GM13977 (cell line): Measurements from ENCODE around the gene C16orf92.

Experiments
- DNase-seq: peaks from one replicate; pipeline ENCODE4 v3.0.0; 2012; ENCODE audit warnings: low spot score
- CTCF ChIP-seq: IDR thresholded peaks from 2 replicates; pipeline ENCODE4 v1.5.1; 2012; ENCODE audit warnings: mild to moderate bottlenecking, control low read depth; ENCODE audit not compliant: insufficient read depth; ENCODE audit errors: extremely low read depth, missing control alignments
- in situ Hi-C: fragments of 300-500 bp; cut with MboI; formaldehyde crosslinking; loops from one replicate; pipeline ENCODE4 v1.12.0; 2022; ENCODE audit warnings: low sequenced_read_pairs, low pct_unique_long_range_greater_than_20kb, mixed read lengths, inconsistent platforms; ENCODE audit not compliant: unreplicated experiment

C16orf92 gene

GRCh38 chr16:29985271-29985811, 37.7 kb upstream of the C16orf92 start:
- no peak for TF ChIP-seq CTCF
- no peak for DNase-seq
- in situ Hi-C loops = no loop called here

GRCh38 chr16:29986231-29986630, 36.8 kb upstream of the C16orf92 start:
- DNase-seq = no peak
- TF ChIP-seq CTCF = no peak
- in situ Hi-C loops = no loop called here

DNA sequence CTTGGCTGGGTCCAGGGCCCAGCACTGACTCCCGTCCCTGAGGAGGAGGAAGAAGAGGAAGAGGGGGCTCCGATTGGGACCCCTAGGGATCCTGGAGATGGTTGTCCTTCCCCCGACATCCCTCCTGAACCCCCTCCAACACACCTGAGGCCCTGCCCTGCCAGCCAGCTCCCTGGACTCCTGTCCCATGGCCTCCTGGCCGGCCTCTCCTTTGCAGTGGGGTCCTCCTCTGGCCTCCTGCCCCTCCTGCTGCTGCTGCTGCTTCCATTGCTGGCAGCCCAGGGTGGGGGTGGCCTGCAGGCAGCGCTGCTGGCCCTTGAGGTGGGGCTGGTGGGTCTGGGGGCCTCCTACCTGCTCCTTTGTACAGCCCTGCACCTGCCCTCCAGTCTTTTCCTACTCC, 36.1 kb upstream of the C16orf92 start:
- DNase-seq = no peak
- in situ Hi-C loops = no loop called here
- TF ChIP-seq CTCF = no peak

DNA sequence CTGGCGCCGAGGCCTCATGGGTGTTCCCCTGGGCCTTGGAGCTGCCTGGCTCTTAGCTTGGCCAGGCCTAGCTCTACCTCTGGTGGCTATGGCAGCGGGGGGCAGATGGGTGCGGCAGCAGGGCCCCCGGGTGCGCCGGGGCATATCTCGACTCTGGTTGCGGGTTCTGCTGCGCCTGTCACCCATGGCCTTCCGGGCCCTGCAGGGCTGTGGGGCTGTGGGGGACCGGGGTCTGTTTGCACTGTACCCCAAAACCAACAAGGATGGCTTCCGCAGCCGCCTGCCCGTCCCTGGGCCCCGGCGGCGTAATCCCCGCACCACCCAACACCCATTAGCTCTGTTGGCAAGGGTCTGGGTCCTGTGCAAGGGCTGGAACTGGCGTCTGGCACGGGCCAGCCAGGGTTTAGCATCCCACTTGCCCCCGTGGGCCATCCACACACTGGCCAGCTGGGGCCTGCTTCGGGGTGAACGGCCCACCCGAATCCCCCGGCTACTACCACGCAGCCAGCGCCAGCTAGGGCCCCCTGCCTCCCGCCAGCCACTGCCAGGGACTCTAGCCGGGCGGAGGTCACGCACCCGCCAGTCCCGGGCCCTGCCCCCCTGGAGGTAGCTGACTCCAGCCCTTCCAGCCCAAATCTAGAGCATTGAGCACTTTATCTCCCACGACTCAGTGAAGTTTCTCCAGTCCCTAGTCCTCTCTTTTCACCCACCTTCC, 35.5 kb upstream of the C16orf92 start:
- DNase-seq = no peak
- in situ Hi-C loops = no loop called here
- TF ChIP-seq CTCF = no peak

DNA sequence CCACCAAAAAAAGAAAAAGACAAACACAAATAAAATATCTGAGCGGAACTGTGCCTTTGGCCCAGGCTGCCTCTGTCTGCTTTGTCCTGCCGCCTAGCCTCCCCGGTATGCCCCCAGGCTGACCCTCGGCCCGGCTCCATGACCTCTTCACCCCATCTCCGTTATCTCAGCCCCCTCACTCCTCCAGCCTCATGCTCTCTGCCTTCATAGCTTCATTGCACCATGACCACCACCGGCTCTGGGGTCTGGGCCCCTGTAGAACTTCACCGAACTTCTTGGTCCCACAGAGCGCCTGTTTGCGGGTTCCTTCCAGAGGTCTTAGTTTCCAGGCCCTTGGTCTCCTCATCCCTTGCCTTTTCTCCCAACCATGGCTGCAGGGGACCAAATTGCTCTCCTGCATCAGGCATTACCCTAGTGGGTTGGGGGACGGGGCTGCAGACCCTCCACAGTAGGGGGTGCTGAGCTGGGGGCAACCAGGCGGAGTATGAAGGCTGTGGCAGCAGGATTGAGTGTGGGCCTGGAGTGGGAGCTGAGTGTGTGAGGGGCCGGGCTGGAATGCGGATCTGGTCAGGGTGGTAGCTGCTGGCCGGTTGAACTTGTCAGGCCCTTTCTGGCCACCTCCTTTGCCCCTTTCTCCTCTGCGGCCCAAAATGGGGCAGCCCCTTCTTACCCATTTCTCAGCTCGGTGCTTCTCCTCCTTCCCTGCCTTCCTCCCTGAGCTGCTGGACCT, 34.5 kb upstream of the C16orf92 start:
- DNase-seq = no peak
- TF ChIP-seq CTCF = no peak
- in situ Hi-C loops = no loop called here

DNA sequence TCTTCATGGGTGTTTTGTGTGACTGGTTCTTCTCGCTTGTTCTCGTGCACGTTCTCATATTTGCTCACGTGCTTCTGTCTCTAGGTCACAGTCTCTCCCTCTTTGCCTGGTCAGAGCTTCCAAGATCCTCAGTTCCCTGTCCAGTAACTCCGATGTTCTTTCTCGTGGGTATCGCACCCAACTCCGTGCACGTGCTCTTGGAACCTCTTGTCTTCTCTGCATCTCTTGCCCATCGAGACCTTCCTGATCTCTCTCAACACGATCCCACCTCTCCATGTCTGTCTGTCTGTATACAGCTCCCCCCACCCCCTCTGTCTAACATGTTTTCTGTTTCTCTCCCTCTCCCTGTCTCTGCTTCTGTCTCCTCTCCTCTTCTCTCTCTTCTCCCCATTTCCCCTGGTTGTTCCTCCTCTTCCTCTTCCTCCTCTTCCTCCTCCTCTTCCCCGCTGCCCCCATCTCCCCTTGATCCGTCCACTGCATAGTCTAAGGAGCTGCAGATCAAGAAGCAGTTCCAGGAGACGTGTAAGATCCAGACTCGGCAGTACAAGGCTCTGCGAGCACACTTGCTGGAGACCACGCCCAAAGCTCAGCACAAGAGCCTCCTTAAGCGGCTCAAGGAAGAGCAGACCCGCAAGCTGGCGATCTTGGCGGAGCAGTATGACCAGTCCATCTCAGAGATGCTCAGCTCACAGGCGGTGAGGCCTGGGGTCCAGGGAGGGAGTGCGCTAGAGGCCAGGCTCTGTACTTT, 33.7 kb upstream of the C16orf92 start:
- no peak for DNase-seq
- no peak for TF ChIP-seq CTCF
- in situ Hi-C loops = no loop called here
